SK-N-SH treated with all-trans-retinoic acid at 6 μM for 48 hours (cell line): Measurements from ENCODE around the gene TRIML1.

ENCODE experiments used
- ATAC-seq: fragments of 200-7000 bp; cut with Tn5 transposase; 3 replicates; pipeline ENCODE4 v1.9.1; 2020; ENCODE audit warnings: mild to moderate bottlenecking, moderate library complexity
- ARNTL ChIP-seq: fragments of 450-650 bp; formaldehyde crosslinking; IDR thresholded peaks from 2 replicates; pipeline ENCODE4 v1.5.0; 2020; ENCODE audit warnings: low read depth, mild to moderate bottlenecking, moderate library complexity, borderline replicate concordance
- CSDC2 ChIP-seq: fragments of 250-450 bp; sonication (Bioruptor Pico); IDR thresholded peaks from 2 replicates; pipeline ENCODE4 v1.5.0; 2020; ENCODE audit warnings: mild to moderate bottlenecking, moderate library complexity
- GLIS3 ChIP-seq: fragments of 250-450 bp; sonication (Bioruptor Pico); IDR thresholded peaks from 2 replicates; pipeline ENCODE4 v1.5.0; 2020; ENCODE audit warnings: mild to moderate bottlenecking, moderate library complexity
- ISL1 ChIP-seq: fragments of 250-450 bp; sonication (Bioruptor Pico); IDR thresholded peaks from 2 replicates; pipeline ENCODE4 v2.1.2; 2022; ENCODE audit warnings: mild to moderate bottlenecking, moderate library complexity
- OSR1 ChIP-seq: fragments of 250-450 bp; sonication (Bioruptor Pico); IDR thresholded peaks from 2 replicates; pipeline ENCODE4 v1.8.0; 2022; ENCODE audit warnings: moderate library complexity, mild to moderate bottlenecking, inconsistent platforms
- PPARA ChIP-seq: fragments of 250-450 bp; sonication (Bioruptor Pico); IDR thresholded peaks from 2 replicates; pipeline ENCODE4 v1.5.0; 2020; ENCODE audit warnings: mild to moderate bottlenecking, borderline replicate concordance
- RARB ChIP-seq: fragments of 250-450 bp; sonication (Bioruptor Pico); IDR thresholded peaks from 2 replicates; pipeline ENCODE4 v1.8.0; 2021; ENCODE audit warnings: mild to moderate bottlenecking, moderate library complexity
- TCF4 ChIP-seq: fragments of 250-450 bp; sonication (Bioruptor Pico); IDR thresholded peaks from 2 replicates; pipeline ENCODE4 v1.8.0; 2021; ENCODE audit warnings: mild to moderate bottlenecking, moderate library complexity, borderline replicate concordance
- TOX ChIP-seq: fragments of 250-450 bp; sonication (Bioruptor Pico); IDR thresholded peaks from 2 replicates; pipeline ENCODE4 v1.8.0; 2021; ENCODE audit warnings: mild to moderate bottlenecking, moderate library complexity, borderline replicate concordance
- ZC3H10 ChIP-seq: fragments of 250-450 bp; sonication (Bioruptor Pico); IDR thresholded peaks from 2 replicates; pipeline ENCODE4 v1.5.1; 2021; ENCODE audit warnings: mild to moderate bottlenecking, moderate library complexity
- ZFP30 ChIP-seq: fragments of 450-650 bp; formaldehyde crosslinking; IDR thresholded peaks from 2 replicates; pipeline ENCODE4 v1.5.0; 2022; ENCODE audit warnings: mild to moderate bottlenecking, moderate library complexity
- ZNF565 ChIP-seq: fragments of 450-650 bp; formaldehyde crosslinking; conservative IDR thresholded peaks from 2 replicates; pipeline ENCODE4 v1.5.0; 2020; ENCODE audit warnings: low read depth, mild to moderate bottlenecking, moderate library complexity
- ZNF8 ChIP-seq: fragments of 450-650 bp; formaldehyde crosslinking; IDR thresholded peaks from 2 replicates; pipeline ENCODE4 v1.5.0; 2020; ENCODE audit warnings: mild to moderate bottlenecking, moderate library complexity
- TF ChIP-seq, protein P1 (sequence below): fragments of 250-450 bp; sonication (Bioruptor Pico); IDR thresholded peaks from 2 replicates; pipeline ENCODE4 v1.5.1; 2021; ENCODE audit warnings: mild to moderate bottlenecking, moderate library complexity
- TF ChIP-seq, protein P2 (sequence below): fragments of 250-450 bp; sonication (Bioruptor Pico); IDR thresholded peaks from 2 replicates; pipeline ENCODE4 v1.8.0; 2020; ENCODE audit warnings: mild to moderate bottlenecking, moderate library complexity, borderline replicate concordance
- TF ChIP-seq, protein P3 (sequence below): fragments of 250-450 bp; sonication (Bioruptor Pico); IDR thresholded peaks from 2 replicates; pipeline ENCODE4 v1.5.1; 2020; ENCODE audit warnings: low read depth, mild to moderate bottlenecking, moderate library complexity
- TF ChIP-seq, protein P4 (sequence below): fragments of 250-450 bp; sonication (Bioruptor Pico); IDR thresholded peaks from 2 replicates; pipeline ENCODE4 v1.8.0; 2021; ENCODE audit warnings: low read depth, mild to moderate bottlenecking, moderate library complexity, borderline replicate concordance

TRIML1 gene

DNA sequence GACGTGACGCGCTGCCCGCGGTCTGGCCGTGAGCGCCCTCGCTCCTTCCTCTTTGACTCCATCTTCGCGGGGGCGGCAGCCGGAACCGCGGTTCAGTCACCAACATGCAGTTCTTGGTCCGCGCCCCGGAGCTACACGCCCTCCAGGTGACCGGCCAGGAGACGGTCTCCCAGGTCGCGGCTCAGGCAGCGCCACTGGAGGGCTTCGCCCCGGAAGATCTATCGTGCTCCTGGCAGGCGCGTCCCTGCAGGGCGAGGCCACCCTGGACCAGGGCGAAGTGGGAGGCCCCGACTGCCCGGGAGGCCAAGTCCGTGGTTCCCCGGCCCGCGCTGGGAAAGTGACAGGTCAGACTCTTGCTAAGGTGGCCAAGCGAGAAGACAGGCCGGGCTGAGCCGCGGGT, 32.8 kb upstream of the TRIML1 start:
- ATAC-seq = no peak
- no peak for TF ChIP-seq CSDC2 (CRISPR knock-in tag)
- no peak for TF ChIP-seq TOX (CRISPR knock-in tag)
- TF ChIP-seq RARB = no peak
- TF ChIP-seq, protein P1, sequence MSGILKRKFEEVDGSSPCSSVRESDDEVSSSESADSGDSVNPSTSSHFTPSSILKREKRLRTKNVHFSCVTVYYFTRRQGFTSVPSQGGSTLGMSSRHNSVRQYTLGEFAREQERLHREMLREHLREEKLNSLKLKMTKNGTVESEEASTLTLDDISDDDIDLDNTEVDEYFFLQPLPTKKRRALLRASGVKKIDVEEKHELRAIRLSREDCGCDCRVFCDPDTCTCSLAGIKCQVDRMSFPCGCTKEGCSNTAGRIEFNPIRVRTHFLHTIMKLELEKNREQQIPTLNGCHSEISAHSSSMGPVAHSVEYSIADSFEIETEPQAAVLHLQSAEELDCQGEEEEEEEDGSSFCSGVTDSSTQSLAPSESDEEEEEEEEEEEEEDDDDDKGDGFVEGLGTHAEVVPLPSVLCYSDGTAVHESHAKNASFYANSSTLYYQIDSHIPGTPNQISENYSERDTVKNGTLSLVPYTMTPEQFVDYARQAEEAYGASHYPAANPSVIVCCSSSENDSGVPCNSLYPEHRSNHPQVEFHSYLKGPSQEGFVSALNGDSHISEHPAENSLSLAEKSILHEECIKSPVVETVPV (CRISPR knock-in tag) = no peak
- no peak for TF ChIP-seq ZFP30
- no peak for TF ChIP-seq TCF4 (CRISPR knock-in tag)
- TF ChIP-seq GLIS3 = no peak
- TF ChIP-seq ARNTL (CRISPR knock-in tag) = no peak
- TF ChIP-seq, protein P2, sequence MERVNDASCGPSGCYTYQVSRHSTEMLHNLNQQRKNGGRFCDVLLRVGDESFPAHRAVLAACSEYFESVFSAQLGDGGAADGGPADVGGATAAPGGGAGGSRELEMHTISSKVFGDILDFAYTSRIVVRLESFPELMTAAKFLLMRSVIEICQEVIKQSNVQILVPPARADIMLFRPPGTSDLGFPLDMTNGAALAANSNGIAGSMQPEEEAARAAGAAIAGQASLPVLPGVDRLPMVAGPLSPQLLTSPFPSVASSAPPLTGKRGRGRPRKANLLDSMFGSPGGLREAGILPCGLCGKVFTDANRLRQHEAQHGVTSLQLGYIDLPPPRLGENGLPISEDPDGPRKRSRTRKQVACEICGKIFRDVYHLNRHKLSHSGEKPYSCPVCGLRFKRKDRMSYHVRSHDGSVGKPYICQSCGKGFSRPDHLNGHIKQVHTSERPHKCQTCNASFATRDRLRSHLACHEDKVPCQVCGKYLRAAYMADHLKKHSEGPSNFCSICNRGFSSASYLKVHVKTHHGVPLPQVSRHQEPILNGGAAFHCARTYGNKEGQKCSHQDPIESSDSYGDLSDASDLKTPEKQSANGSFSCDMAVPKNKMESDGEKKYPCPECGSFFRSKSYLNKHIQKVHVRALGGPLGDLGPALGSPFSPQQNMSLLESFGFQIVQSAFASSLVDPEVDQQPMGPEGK (CRISPR knock-in tag) = no peak

DNA sequence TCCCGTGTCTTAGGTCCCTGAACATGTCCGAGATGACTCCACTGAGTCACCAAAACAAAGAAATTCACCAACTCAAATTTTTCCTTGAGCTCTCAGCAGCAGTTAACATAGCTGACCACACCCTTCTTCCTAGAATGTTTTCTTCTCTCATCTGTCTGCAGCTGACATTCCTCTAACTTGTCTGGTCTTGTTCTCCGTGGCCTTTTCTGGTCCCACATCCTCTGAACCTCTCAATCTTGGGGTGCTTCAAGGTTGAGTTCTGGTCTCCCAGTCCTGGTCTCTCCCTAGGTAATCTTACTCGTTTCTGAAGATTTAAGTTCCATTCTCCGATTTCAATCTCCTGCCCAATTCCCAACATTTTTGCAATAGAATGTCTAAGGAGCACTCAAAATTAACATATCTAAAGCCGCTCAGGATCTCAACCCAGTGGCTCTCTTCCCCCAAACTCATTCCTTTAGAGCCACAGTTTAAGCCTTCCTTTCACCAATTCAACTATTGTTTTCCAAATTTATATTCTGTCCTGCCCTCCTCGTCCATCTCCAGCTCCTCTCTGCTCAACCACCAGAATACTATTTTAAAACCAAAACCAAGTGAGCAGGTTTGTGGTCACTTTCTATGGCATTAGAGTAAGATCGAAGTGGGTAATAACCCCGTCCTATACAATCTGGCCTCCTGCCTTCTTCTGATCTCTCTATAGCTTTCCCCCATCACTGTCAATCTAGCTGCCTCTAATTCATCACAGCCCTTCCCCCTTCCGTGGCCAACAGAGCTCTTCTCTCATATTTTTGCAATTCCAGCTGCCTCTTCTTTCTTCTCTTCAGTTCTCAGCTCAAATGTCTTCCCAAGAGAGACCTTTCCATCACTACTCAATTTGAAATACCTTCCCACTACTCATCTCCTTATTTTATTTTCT, 31.1 kb upstream of the TRIML1 start:
- TF ChIP-seq OSR1 (CRISPR knock-in tag) (no peak), ZNF8 (CRISPR knock-in tag) (no peak), ARNTL (CRISPR knock-in tag) (no peak), CSDC2 (CRISPR knock-in tag) (no peak), ZC3H10 (CRISPR knock-in tag) (no peak), ZFP30 (no peak), GLIS3 (no peak)
- TF ChIP-seq, protein P3, sequence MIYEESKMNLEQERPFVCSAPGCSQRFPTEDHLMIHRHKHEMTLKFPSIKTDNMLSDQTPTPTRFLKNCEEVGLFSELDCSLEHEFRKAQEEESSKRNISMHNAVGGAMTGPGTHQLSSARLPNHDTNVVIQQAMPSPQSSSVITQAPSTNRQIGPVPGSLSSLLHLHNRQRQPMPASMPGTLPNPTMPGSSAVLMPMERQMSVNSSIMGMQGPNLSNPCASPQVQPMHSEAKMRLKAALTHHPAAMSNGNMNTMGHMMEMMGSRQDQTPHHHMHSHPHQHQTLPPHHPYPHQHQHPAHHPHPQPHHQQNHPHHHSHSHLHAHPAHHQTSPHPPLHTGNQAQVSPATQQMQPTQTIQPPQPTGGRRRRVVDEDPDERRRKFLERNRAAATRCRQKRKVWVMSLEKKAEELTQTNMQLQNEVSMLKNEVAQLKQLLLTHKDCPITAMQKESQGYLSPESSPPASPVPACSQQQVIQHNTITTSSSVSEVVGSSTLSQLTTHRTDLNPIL = no peak
- TF ChIP-seq, protein P1 (CRISPR knock-in tag) = no peak
- no peak for ATAC-seq

DNA sequence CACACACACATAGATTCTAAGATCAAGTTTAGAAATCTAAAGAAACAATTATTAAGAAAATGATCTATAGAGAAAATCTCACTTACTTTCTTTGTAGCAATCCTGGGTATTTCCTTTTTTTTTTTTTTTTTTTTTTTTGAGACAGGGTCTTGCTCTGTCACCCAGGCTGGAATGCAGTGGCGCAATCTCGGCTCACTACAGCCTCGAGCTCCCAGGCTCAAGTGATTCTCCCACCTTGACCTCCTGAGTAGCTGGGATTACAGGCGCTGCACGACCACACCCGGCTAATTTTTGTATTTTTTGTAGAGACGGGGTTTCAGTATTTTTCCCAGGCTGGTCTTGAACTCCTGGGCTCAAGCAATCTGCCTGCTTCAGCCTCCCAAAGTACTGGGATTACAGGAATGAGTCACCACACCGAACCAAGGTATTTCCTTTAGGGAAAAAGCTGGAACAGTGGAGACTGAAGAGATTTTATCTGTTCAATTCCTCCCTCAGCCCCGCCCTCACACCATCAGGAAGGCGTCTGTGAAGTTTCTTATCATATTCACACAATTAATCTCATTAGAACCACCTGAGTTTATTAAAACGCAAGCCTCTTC, 30.0 kb upstream of the TRIML1 start, which contains the start of gene TRIML2:
Gene TRIML2, minus strand, starts transcription at position 447 of the 599 bp plus-strand sequence. CDS start 4,235 bp downstream, outside the sequence.
- no peak for ATAC-seq
- TF ChIP-seq, protein P2 (CRISPR knock-in tag) = no peak
- no peak for TF ChIP-seq ISL1 (CRISPR knock-in tag)
- TF ChIP-seq, protein P1 (CRISPR knock-in tag) = no peak
- TF ChIP-seq, protein P4, sequence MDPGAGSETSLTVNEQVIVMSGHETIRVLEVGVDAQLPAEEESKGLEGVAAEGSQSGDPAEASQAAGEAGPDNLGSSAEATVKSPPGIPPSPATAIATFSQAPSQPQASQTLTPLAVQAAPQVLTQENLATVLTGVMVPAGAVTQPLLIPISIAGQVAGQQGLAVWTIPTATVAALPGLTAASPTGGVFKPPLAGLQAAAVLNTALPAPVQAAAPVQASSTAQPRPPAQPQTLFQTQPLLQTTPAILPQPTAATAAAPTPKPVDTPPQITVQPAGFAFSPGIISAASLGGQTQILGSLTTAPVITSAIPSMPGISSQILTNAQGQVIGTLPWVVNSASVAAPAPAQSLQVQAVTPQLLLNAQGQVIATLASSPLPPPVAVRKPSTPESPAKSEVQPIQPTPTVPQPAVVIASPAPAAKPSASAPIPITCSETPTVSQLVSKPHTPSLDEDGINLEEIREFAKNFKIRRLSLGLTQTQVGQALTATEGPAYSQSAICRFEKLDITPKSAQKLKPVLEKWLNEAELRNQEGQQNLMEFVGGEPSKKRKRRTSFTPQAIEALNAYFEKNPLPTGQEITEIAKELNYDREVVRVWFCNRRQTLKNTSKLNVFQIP (CRISPR knock-in tag) = no peak
- TF ChIP-seq ZNF565 (CRISPR knock-in tag) = no peak
- TF ChIP-seq RARB = no peak
- no peak for TF ChIP-seq ZC3H10 (CRISPR knock-in tag)
- no peak for TF ChIP-seq TOX (CRISPR knock-in tag)
- TF ChIP-seq TCF4 (CRISPR knock-in tag) = no peak
- TF ChIP-seq PPARA (CRISPR knock-in tag) = no peak
- no peak for TF ChIP-seq CSDC2 (CRISPR knock-in tag)
